Measurements from ENCODE around the gene NUDCD3.

The NUDCD3 gene

GRCh38 chr7:44477063-44477830 lies 13.2 kb downstream of the NUDCD3 start:
- DNase-seq: peak; percentile 8 to 77

- no peak for DNase-seq
These were observed 14.1 kb downstream of the NUDCD3 start for GRCh38 chr7:44476313-44476712.

- no peak for DNase-seq
These were observed 17.2 kb downstream of the NUDCD3 start for GRCh38 chr7:44473295-44473694.

- DNase-seq: no peak
These were observed 17.6 kb downstream of the NUDCD3 start for GRCh38 chr7:44472843-44473242.

- no peak for DNase-seq
These were observed 18.6 kb downstream of the NUDCD3 start for GRCh38 chr7:44471850-44472249.

- no peak for DNase-seq
These were observed 19.0 kb downstream of the NUDCD3 start for GRCh38 chr7:44471436-44471835.

GRCh38 chr7:44470628-44471245 lies 19.7 kb downstream of the NUDCD3 start:
- no peak for DNase-seq

GRCh38 chr7:44470135-44470479 lies 20.4 kb downstream of the NUDCD3 start:
- no peak for DNase-seq

GRCh38 chr7:44469461-44470134 lies 20.9 kb downstream of the NUDCD3 start:
- DNase-seq: no peak

- no peak for DNase-seq
These were observed 23.3 kb downstream of the NUDCD3 start for GRCh38 chr7:44467217-44467548.

GRCh38 chr7:44466300-44467216 lies 23.9 kb downstream of the NUDCD3 start:
- no peak for DNase-seq

- no peak for DNase-seq
These were observed 25.0 kb downstream of the NUDCD3 start for GRCh38 chr7:44465490-44465889.

- DNase-seq: no peak
These were observed 27.2 kb downstream of the NUDCD3 start for GRCh38 chr7:44463169-44463808.

GRCh38 chr7:44461387-44461786 lies 29.1 kb downstream of the NUDCD3 start:
- DNase-seq: no peak

- DNase-seq: no peak
These were observed 30.1 kb downstream of the NUDCD3 start for GRCh38 chr7:44460325-44460724.

- DNase-seq: no peak
These were observed 35.3 kb downstream of the NUDCD3 start for GRCh38 chr7:44455155-44455554.

GRCh38 chr7:44454348-44454747 lies 36.1 kb downstream of the NUDCD3 start:
- no peak for DNase-seq

GRCh38 chr7:44451123-44451522 lies 39.3 kb downstream of the NUDCD3 start:
- no peak for DNase-seq

GRCh38 chr7:44449584-44449928 lies 40.9 kb downstream of the NUDCD3 start:
- DNase-seq: no peak

- DNase-seq: no peak
These were observed 41.4 kb downstream of the NUDCD3 start for GRCh38 chr7:44448922-44449583.

GRCh38 chr7:44447874-44448425 lies 42.5 kb downstream of the NUDCD3 start:
- no peak for DNase-seq

All from hippocampal formation (tissue), 2 donors.